Osteoblast (primary cell): Measurements from ENCODE around the gene DPF3. TPM values are rescaled to one million over a fixed set of nuclear protein-coding genes. Genes with fewer than 3 reads are reported as not detected.

Source experiments
- DNase-seq: peaks from one replicate; pipeline ENCODE4 v3.0.0; 2011; ENCODE audit warnings: low spot score, mixed read lengths; ENCODE audit not compliant: insufficient read length; ENCODE audit errors: missing footprints
- H2AFZ ChIP-seq: 2 replicates; pipeline ENCODE4 v1.6.0; 2011; ENCODE audit warnings: mild to moderate bottlenecking, low read length
- H3K27ac ChIP-seq: 2 replicates; pipeline ENCODE4 v1.5.1; 2011; ENCODE audit warnings: mild to moderate bottlenecking, low read depth, low read length, moderate library complexity
- H3K27me3 ChIP-seq: 2 replicates; pipeline ENCODE4 v1.6.0; 2012; ENCODE audit warnings: mild to moderate bottlenecking, control low read depth, inconsistent platforms, low read length, moderate library complexity; ENCODE audit not compliant: insufficient read depth
- H3K36me3 ChIP-seq: 2 replicates; pipeline ENCODE4 v1.5.1; 2011; ENCODE audit warnings: mild to moderate bottlenecking, low read length, control low read depth, moderate library complexity; ENCODE audit not compliant: insufficient read depth
- H3K4me1 ChIP-seq: 2 replicates; pipeline ENCODE4 v1.5.1; 2011; ENCODE audit warnings: mild to moderate bottlenecking, low read length, control low read depth, moderate library complexity; ENCODE audit not compliant: insufficient read depth
- H3K4me2 ChIP-seq: 2 replicates; pipeline ENCODE4 v1.6.0; 2011; ENCODE audit warnings: mild to moderate bottlenecking, low read length; ENCODE audit not compliant: insufficient read depth
- H3K4me3 ChIP-seq: fragments of 200-600 bp; sonication (generic); 3 replicates; pipeline ENCODE4 v1.5.1; 2012; ENCODE audit warnings: mild to moderate bottlenecking, low read length, inconsistent platforms; ENCODE audit not compliant: insufficient read depth
- H3K79me2 ChIP-seq: 2 replicates; pipeline ENCODE4 v1.6.0; 2012; ENCODE audit warnings: mild to moderate bottlenecking, low read length, control low read depth, inconsistent platforms; ENCODE audit not compliant: insufficient read depth
- H3K9me3 ChIP-seq: 2 replicates; pipeline ENCODE4 v1.5.1; 2011; ENCODE audit warnings: low read depth, low read length, control low read depth
- H4K20me1 ChIP-seq: 2 replicates; pipeline ENCODE4 v1.6.0; 2012; ENCODE audit warnings: mild to moderate bottlenecking, low read length, control low read depth; ENCODE audit not compliant: insufficient read depth
- total RNA-seq: library from RNA; depleted of rRNA; stranded (reverse); fragments of >200 nt; gene quantifications from 2 replicates; pipeline ENCODE4 v1.2.3, GENCODE V29; 2012
- TF ChIP-seq, protein P1 (sequence below): IDR thresholded peaks from 2 replicates; pipeline ENCODE4 v1.5.1; 2011; ENCODE audit warnings: mild to moderate bottlenecking, low read depth, low read length, moderate library complexity; ENCODE audit errors: extremely low read depth

Gene DPF3
- total RNA-seq, 1 donor = 1.8 TPM

- no peak for DNase-seq
- H3K27ac ChIP-seq = no peak overlapping the region
- no peak overlapping the region for H3K4me2 ChIP-seq
- TF ChIP-seq, protein P1, sequence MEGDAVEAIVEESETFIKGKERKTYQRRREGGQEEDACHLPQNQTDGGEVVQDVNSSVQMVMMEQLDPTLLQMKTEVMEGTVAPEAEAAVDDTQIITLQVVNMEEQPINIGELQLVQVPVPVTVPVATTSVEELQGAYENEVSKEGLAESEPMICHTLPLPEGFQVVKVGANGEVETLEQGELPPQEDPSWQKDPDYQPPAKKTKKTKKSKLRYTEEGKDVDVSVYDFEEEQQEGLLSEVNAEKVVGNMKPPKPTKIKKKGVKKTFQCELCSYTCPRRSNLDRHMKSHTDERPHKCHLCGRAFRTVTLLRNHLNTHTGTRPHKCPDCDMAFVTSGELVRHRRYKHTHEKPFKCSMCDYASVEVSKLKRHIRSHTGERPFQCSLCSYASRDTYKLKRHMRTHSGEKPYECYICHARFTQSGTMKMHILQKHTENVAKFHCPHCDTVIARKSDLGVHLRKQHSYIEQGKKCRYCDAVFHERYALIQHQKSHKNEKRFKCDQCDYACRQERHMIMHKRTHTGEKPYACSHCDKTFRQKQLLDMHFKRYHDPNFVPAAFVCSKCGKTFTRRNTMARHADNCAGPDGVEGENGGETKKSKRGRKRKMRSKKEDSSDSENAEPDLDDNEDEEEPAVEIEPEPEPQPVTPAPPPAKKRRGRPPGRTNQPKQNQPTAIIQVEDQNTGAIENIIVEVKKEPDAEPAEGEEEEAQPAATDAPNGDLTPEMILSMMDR = no peak
- no peak overlapping the region for H2AFZ ChIP-seq
- no peaks in the 10 kb centered on the region for H3K79me2 ChIP-seq
- no peak overlapping the region for H3K4me3 ChIP-seq
- peaks cover 11% of the 10 kb centered on the region for H3K4me1 ChIP-seq
- H3K36me3 ChIP-seq = no peaks in the 10 kb centered on the region
- H4K20me1 ChIP-seq = no peaks in the 10 kb centered on the region
- H3K27me3 ChIP-seq = no peaks in the 10 kb centered on the region
- H3K9me3 ChIP-seq = no peaks in the 10 kb centered on the region
Measured at GRCh38 chr14:72701605-72702004, 192.3 kb downstream of the DPF3 start.

GRCh38 chr14:72701237-72701565 is 192.7 kb downstream of the DPF3 start:
- Histone ChIP-seq H3K4me2 (no peak overlapping the region), H3K79me2 (no peaks in the 10 kb centered on the region), H3K36me3 (no peaks in the 10 kb centered on the region), H3K9me3 (no peaks in the 10 kb centered on the region), H3K4me3 (no peak overlapping the region), H3K27ac (no peak overlapping the region), H2AFZ (no peak overlapping the region), H4K20me1 (no peaks in the 10 kb centered on the region), H3K4me1 (peaks cover 11% of the 10 kb centered on the region), H3K27me3 (no peaks in the 10 kb centered on the region)
- TF ChIP-seq, protein P1 = no peak
- DNase-seq = no peak

DNA sequence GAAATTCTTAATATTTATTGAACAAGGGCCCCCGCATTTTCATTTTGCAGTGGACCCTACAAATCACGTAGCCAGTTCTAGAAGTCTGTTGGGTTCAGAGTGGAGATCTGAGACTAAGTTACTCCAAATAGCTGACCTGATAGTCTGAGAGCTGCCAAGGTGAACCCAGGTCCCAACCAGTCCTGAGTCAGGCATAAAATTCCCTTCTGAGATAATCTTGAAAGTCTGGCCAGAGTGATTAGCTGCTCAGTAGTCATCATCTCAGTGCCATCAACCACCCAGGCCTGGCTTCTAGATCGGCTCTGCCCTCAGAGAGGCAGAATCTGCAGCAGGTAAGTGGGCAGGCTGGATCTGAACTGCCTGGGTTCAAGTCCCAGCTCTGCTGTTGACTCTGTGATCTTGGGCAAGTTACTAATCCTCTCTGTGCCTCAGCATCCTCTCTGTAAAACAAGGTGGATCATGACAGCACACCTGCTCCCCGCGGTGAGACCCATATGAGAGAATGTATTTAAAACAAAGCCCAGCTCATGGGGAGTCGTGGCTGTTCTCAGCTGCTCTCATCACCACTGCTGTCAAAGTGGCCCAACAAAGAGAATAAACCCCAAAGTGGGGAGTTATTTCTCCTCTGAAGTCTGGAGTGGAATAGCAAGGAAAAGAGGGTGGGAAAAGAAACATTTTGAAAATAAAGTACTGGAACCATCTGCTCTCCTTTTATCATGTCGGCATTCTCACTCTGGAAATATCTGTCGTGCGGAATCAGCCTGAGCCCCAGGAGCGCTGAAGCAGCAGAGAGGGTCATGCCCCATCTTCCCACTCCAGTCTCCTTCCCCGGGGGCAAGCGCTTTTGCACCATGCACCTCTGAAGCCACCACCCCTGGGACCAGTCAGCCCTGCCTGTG is 193.3 kb downstream of the DPF3 start:
- H3K4me1 ChIP-seq = peaks cover 11% of the 10 kb centered on the region
- H3K79me2 ChIP-seq = no peaks in the 10 kb centered on the region
- peak overlapping the region; percentile 58 for H3K27ac ChIP-seq
- no peaks in the 10 kb centered on the region for H3K36me3 ChIP-seq
- H2AFZ ChIP-seq = peak overlapping the region; percentile 50
- no peaks in the 10 kb centered on the region for H3K27me3 ChIP-seq
- TF ChIP-seq, protein P1 = no peak
- peak; percentile 81 for DNase-seq
- no peaks in the 10 kb centered on the region for H4K20me1 ChIP-seq
- no peak overlapping the region for H3K4me2 ChIP-seq
- H3K4me3 ChIP-seq = no peak overlapping the region
- no peaks in the 10 kb centered on the region for H3K9me3 ChIP-seq

- Histone ChIP-seq H3K36me3 (no peaks in the 10 kb centered on the region), H3K9me3 (no peaks in the 10 kb centered on the region), H2AFZ (peak overlapping the region; percentile 50), H3K4me2 (no peak overlapping the region), H3K27me3 (no peaks in the 10 kb centered on the region), H3K4me3 (no peak overlapping the region), H3K4me1 (peaks cover 11% of the 10 kb centered on the region), H3K79me2 (no peaks in the 10 kb centered on the region), H3K27ac (peak overlapping the region; percentile 58), H4K20me1 (no peaks in the 10 kb centered on the region)
- TF ChIP-seq, protein P1 = no peak
- DNase-seq = peak; percentile 93
Measured at GRCh38 chr14:72699852-72700257, 194.0 kb downstream of the DPF3 start.
